B cell (primary cell): ENCODE results near the gene USP49. TPM values are rescaled to one million over a fixed set of nuclear protein-coding genes. Genes with fewer than 3 reads are reported as not detected.

ENCODE experiments used
- ATAC-seq: fragments of 200-7000 bp; cut with Tn5 transposase; one replicate; pipeline ENCODE4 v1.10.0; 2021; ENCODE audit warnings: low read depth, mild to moderate bottlenecking, moderate number of reproducible peaks, moderate library complexity
- CTCF ChIA-PET: fragments of 350-600 bp; sonication (Branson Sonifier 250); formaldehyde crosslinking; loops from one replicate; lab custom pipeline; 2021; ENCODE audit warnings: antibody characterized with exemption, inconsistent platforms; lab: Charles Lee
- POLR2A ChIA-PET: fragments of 350-600 bp; sonication (Branson Sonifier 250); formaldehyde crosslinking; loops from one replicate; lab custom pipeline; 2021; ENCODE audit warnings: antibody characterized with exemption; lab: Charles Lee
- DNase-seq: peaks from one replicate; pipeline ENCODE4 v3.0.0; 2013
- H2AFZ ChIP-seq: 2 replicates; pipeline ENCODE4 v1.6.1; 2012; ENCODE audit warnings: mild to moderate bottlenecking, low read depth, low read length; ENCODE audit not compliant: insufficient read depth, poor library complexity, severe bottlenecking
- H3K27ac ChIP-seq, 2 donors: 1 replicate in 1 of 2; 2 replicates in 1 of 2; pipeline ENCODE4 v1.5.1; 2012 to 2013; ENCODE audit warnings: low read length in 2 of 2, mild to moderate bottlenecking in 2 of 2, moderate library complexity in 1 of 2
- H3K27me3 ChIP-seq, 4 experiments: fragments of 200-600 bp in 1 of 4; sonication (generic) in 1 of 4; replicated peaks in 1 of 4; 1 replicate in 2 of 4; 2 replicates in 2 of 4; pipeline versions ENCODE4 v1.6.1 to v1.7.0; 2013 to 2016; ENCODE audit warnings: low read length in 3 of 4, mild to moderate bottlenecking in 2 of 4, mixed read lengths in 1 of 4, moderate library complexity in 1 of 4; ENCODE audit not compliant: insufficient read depth in 4 of 4, control insufficient read depth in 3 of 4; ENCODE audit errors: control extremely low read depth in 1 of 4
- H3K36me3 ChIP-seq, 2 experiments: replicated peaks in 1 of 2; 1 replicate in 1 of 2; 2 replicates in 1 of 2; pipeline versions ENCODE4 v1.6.1 to v1.7.1; 2013; ENCODE audit warnings: low read length in 1 of 2; ENCODE audit not compliant: insufficient read depth in 2 of 2, control insufficient read depth in 1 of 2; ENCODE audit errors: control extremely low read depth in 1 of 2, extremely low read depth in 1 of 2
- H3K4me1 ChIP-seq, 2 donors: fragments of 200-600 bp in 1 of 2; sonication (generic) in 1 of 2; 1 replicate in 1 of 2; 2 replicates in 1 of 2; pipeline versions ENCODE4 v1.5.1 to v1.6.1; 2013 to 2017; ENCODE audit warnings: low read length in 2 of 2; ENCODE audit not compliant: control insufficient read depth in 2 of 2, insufficient read depth in 2 of 2
- H3K4me2 ChIP-seq: replicated peaks from 2 replicates; pipeline ENCODE3; 2012; ENCODE audit warnings: mild to moderate bottlenecking, low read depth, low read length; ENCODE audit not compliant: poor library complexity, severe bottlenecking
- H3K4me3 ChIP-seq, 5 experiments: fragments of 200-600 bp in 1 of 5; sonication (generic) in 1 of 5; 1 replicate in 3 of 5; 2 replicates in 2 of 5; pipeline versions ENCODE4 v1.5.1 to v1.7.0; 2011 to 2016; ENCODE audit warnings: low read length in 4 of 5, mild to moderate bottlenecking in 4 of 5, low read depth in 2 of 5, control low read depth in 1 of 5, moderate library complexity in 1 of 5; ENCODE audit not compliant: insufficient read depth in 1 of 5; ENCODE audit errors: control extremely low read depth in 1 of 5, extremely low read depth in 1 of 5
- H3K79me2 ChIP-seq: fragments of 200-600 bp; sonication (generic); one replicate; pipeline ENCODE4 v1.6.0; 2016; ENCODE audit warnings: low read length; ENCODE audit not compliant: control insufficient read depth, insufficient read depth
- H3K9ac ChIP-seq: fragments of 200-600 bp; sonication (generic); 2 replicates; pipeline ENCODE4 v1.6.1; 2017; ENCODE audit warnings: mild to moderate bottlenecking, low read length, moderate library complexity
- H3K9me3 ChIP-seq, 3 donors: one replicate each; pipeline versions ENCODE4 v1.6.1 to v1.7.1; 2013; ENCODE audit warnings: low read length in 2 of 3; ENCODE audit not compliant: control insufficient read depth in 2 of 3, insufficient read depth in 1 of 3; ENCODE audit errors: control extremely low read depth in 1 of 3
- H4K20me1 ChIP-seq: 2 replicates; pipeline ENCODE4 v1.6.0; 2012; ENCODE audit warnings: mild to moderate bottlenecking, low read length; ENCODE audit not compliant: insufficient read depth, control insufficient read depth, poor library complexity, severe bottlenecking
- H3K27ac Mint-ChIP-seq: one replicate; pipeline ENCODE4 v1.8.0; 2021; ENCODE audit warnings: mixed read lengths
- H3K27me3 Mint-ChIP-seq: one replicate; pipeline ENCODE4 v1.8.0; 2021; ENCODE audit warnings: mixed read lengths
- H3K4me1 Mint-ChIP-seq: one replicate; pipeline ENCODE4 v1.8.0; 2021; ENCODE audit warnings: mixed read lengths
- H3K4me3 Mint-ChIP-seq: one replicate; pipeline ENCODE4 v1.8.0; 2021; ENCODE audit warnings: mixed read lengths
- H3K9me3 Mint-ChIP-seq: one replicate; pipeline ENCODE4 v1.8.0; 2022; ENCODE audit warnings: mixed read lengths; ENCODE audit not compliant: insufficient read depth
- CTCF ChIP-seq: fragments of 200-600 bp; IDR thresholded peaks from one replicate; pipeline ENCODE4 v1.8.0; 2022; ENCODE audit warnings: antibody characterized with exemption, mild to moderate bottlenecking
- EZH2 ChIP-seq: IDR thresholded peaks from 2 replicates; pipeline ENCODE4 v1.6.1; 2012; ENCODE audit warnings: borderline replicate concordance, low read depth, mild to moderate bottlenecking, moderate library complexity, low read length; ENCODE audit not compliant: insufficient read depth, poor library complexity, severe bottlenecking
- WGBS: methylation state at CpG from one replicate; pipeline ENCODE4 v1.1.5; 2013; ENCODE audit warnings: missing lambda C conversion rate; ENCODE audit not compliant: insufficient coverage; 5-methylcytosine and 5-hydroxymethylcytosine counted together
- intact Hi-C: fragments of 100-400 bp; cut with micrococcal nuclease; formaldehyde crosslinking; loops from one replicate; pipeline ENCODE4 v1.10.0; 2022
- polyA plus RNA-seq: library from polyadenylated mRNA; depleted of rRNA; stranded (reverse); fragments of >200 nt; gene quantifications from 2 replicates; pipeline ENCODE4 v1.2.3, GENCODE V29; 2012
- total RNA-seq, 2 donors: library from RNA; stranded (reverse); fragments of 120-200 nt in 1 of 2; gene quantifications; 1 replicate in 1 of 2; 2 replicates in 1 of 2; pipeline versions ENCODE4 v1.2.3 to v1.2.4, GENCODE V29; 2013 to 2022

Gene USP49
- total and polyA plus RNA-seq, 2 donors (not counting 1 experiment from before 2014, with no cell fraction given) = 2.6 to 9.9 TPM

GRCh38 chr6:41885930-41886329, 9.2 kb downstream of the USP49 start:
- TF ChIP-seq EZH2 = no peak
- no peak for TF ChIP-seq CTCF
- H3K4me1 Mint-ChIP-seq = no peaks in the 10 kb centered on the region
- CTCF ChIA-PET = no interaction called here

GRCh38 chr6:41884957-41885356, 10.2 kb downstream of the USP49 start:
- ATAC-seq (no peak), DNase-seq (no peak)
- no peak for TF ChIP-seq CTCF
- Histone ChIP-seq H3K27ac (no peak overlapping the region), H4K20me1 (no peaks in the 10 kb centered on the region), H3K9ac (no peak overlapping the region), H3K4me3 (no peak overlapping the region), H3K79me2 (peaks cover 3% of the 10 kb centered on the region), H3K9me3 (no peaks in the 10 kb centered on the region), H3K4me2 (no peak overlapping the region), H3K27me3 (no peaks in the 10 kb centered on the region), H3K36me3 (no peaks in the 10 kb centered on the region), H3K4me1 (no peaks in the 10 kb centered on the region), H2AFZ (no peak overlapping the region)
- intact Hi-C loops = no loop called here
- Mint-ChIP-seq H3K9me3 (no peaks in the 10 kb centered on the region), H3K27me3 (no peaks in the 10 kb centered on the region), H3K4me3 (no peak overlapping the region), H3K4me1 (no peaks in the 10 kb centered on the region), H3K27ac (no peak overlapping the region)
- POLR2A ChIA-PET = no interaction called here
- WGBS = 100% methylated on average over 1 of the region's 5 CpGs
- CTCF ChIA-PET = no interaction called here

More at GRCh38 chr6:41885930-41886329, 9.2 kb downstream of the USP49 start:
- Histone ChIP-seq H3K9me3 (no peaks in the 10 kb centered on the region), H3K4me2 (no peak overlapping the region), H3K36me3 (no peaks in the 10 kb centered on the region), H3K4me1 (no peaks in the 10 kb centered on the region), H3K27ac (no peak overlapping the region), H4K20me1 (no peaks in the 10 kb centered on the region), H2AFZ (no peak overlapping the region), H3K4me3 (no peak overlapping the region), H3K27me3 (no peaks in the 10 kb centered on the region), H3K9ac (no peak overlapping the region), H3K79me2 (peaks cover 3% of the 10 kb centered on the region)
- H3K4me3 Mint-ChIP-seq = no peak overlapping the region
- POLR2A ChIA-PET = no interaction called here
- no peaks in the 10 kb centered on the region for H3K27me3 Mint-ChIP-seq
- ATAC-seq (no peak), DNase-seq (no peak)
- H3K9me3 Mint-ChIP-seq = no peaks in the 10 kb centered on the region
- no CpG with 5 or more reads among the region's 1 CpG for WGBS
- intact Hi-C loops = no loop called here
- no peak overlapping the region for H3K27ac Mint-ChIP-seq
